Stomach smooth muscle (tissue), 2 donors: ENCODE data around the gene NFIA.

ENCODE experiments used
- H3K27ac ChIP-seq: one replicate; pipeline ENCODE4 v1.7.0; 2013; ENCODE audit warnings: mild to moderate bottlenecking, low read length, inconsistent platforms
- H3K27me3 ChIP-seq, 2 donors: one replicate each; pipeline ENCODE4 v1.7.0; 2013; ENCODE audit warnings: low read length in 2 of 2; ENCODE audit not compliant: insufficient read depth in 2 of 2, control insufficient read depth in 1 of 2
- H3K36me3 ChIP-seq, 2 donors: one replicate each; pipeline ENCODE4 v1.7.0; 2013; ENCODE audit warnings: low read length in 2 of 2; ENCODE audit not compliant: control insufficient read depth in 2 of 2, insufficient read depth in 2 of 2
- H3K4me1 ChIP-seq: one replicate; pipeline ENCODE4 v1.7.0; 2013; ENCODE audit warnings: low read length; ENCODE audit not compliant: control insufficient read depth, insufficient read depth
- H3K4me3 ChIP-seq, 2 donors: one replicate each; pipeline ENCODE4 v1.7.0; 2013; ENCODE audit warnings: low read length in 2 of 2
- H3K9ac ChIP-seq, 2 donors: one replicate each; pipeline ENCODE4 v1.7.0; 2013; ENCODE audit warnings: low read length in 2 of 2, mild to moderate bottlenecking in 1 of 2
- H3K9me3 ChIP-seq, 2 donors: one replicate each; pipeline ENCODE4 v1.7.0; 2013; ENCODE audit warnings: low read length in 2 of 2; ENCODE audit not compliant: control insufficient read depth in 2 of 2
- donor health status: healthy.
- donor health status: Pancreatic carcinoma.

NFIA gene

GRCh38 chr1:61051719-61052394 lies 30.5 kb upstream of the NFIA start:
- H3K36me3 ChIP-seq: no peaks in the 10 kb centered on the region
- peaks cover 30% of the 10 kb centered on the region for H3K4me1 ChIP-seq
- peak overlapping the region; percentile 82 to 87 for H3K9ac ChIP-seq
- no peaks in the 10 kb centered on the region for H3K27me3 ChIP-seq
- no peaks in the 10 kb centered on the region for H3K9me3 ChIP-seq
- H3K27ac ChIP-seq: peak overlapping the region; percentile 90
- peak overlapping the region; percentile 73 to 81 for H3K4me3 ChIP-seq

DNA sequence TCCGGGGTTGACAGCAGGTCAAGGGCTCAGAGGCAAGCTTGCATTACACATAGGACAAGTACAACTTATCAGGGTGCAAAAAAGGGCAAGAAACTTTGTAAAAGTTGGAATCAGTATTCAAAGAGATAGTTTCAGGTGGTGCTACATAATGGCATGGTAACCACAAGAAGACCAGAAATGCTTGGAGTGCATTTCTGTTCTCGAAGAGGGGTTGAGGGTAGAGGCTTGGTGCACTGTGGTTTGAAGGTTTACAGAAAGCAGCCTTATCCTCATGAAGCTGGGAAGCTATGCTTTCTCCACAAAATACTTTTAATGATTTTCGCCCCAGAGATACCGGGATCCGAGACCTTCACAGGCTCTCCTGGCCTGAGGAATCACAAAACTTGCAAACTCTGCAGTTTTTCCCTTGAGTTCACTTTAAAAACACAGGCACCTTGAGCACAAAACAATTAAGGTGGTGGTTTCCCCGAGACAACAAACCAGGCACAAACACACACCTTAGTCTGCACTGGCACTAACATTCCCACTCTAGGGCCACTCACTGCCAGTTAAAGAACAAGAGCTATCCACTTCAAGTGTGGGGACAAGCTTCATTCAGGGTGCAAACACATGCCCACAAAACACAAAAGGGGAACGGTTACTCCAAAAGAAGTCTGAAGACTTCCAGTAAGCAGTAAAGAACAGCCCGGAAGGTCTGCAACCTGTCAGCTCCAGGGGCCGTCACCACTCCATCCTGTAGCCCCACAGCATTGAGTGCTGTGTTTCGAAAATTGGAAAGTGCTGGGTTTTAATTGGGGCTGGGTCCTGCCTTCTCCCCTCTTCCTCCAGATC lies 29.8 kb upstream of the NFIA start:
- no peaks in the 10 kb centered on the region for H3K27me3 ChIP-seq
- H3K9ac ChIP-seq: peak overlapping the region in 1 of 2 donors; percentile 42
- H3K36me3 ChIP-seq: no peaks in the 10 kb centered on the region
- peaks cover 32% of the 10 kb centered on the region for H3K4me1 ChIP-seq
- H3K4me3 ChIP-seq: peak overlapping the region; percentile 1 to 81
- no peaks in the 10 kb centered on the region for H3K9me3 ChIP-seq
- peak overlapping the region; percentile 90 for H3K27ac ChIP-seq

DNA sequence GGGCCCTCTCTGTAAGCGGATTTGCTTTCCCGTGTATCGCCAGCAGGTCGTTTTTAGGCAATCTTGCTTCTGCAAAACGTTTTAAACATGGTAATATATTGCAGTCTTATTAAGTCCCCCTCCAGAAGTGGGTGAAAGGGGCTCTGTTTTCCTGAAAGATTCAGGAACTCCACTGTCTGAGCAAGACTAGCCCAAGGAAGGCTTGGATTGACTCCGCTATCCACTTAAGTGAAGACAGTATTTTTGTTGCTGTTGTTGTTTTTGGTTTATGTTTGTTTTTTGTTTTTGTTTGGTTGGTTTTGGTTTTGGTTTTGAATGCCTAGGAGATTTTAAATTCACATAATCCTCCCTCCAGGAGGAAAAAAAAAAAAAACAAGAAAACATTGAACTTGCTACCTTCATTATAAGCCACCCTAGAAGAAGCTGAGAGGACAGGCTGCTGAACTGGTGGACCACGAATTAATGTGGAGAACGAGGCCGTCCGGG lies 29.1 kb upstream of the NFIA start:
- Histone ChIP-seq H3K9ac (no peak overlapping the region), H3K27me3 (no peaks in the 10 kb centered on the region), H3K4me1 (peaks cover 32% of the 10 kb centered on the region), H3K27ac (peak overlapping the region; percentile 90), H3K4me3 (peak overlapping the region in 1 of 2 donors; percentile 81), H3K9me3 (no peaks in the 10 kb centered on the region), H3K36me3 (no peaks in the 10 kb centered on the region)

DNA sequence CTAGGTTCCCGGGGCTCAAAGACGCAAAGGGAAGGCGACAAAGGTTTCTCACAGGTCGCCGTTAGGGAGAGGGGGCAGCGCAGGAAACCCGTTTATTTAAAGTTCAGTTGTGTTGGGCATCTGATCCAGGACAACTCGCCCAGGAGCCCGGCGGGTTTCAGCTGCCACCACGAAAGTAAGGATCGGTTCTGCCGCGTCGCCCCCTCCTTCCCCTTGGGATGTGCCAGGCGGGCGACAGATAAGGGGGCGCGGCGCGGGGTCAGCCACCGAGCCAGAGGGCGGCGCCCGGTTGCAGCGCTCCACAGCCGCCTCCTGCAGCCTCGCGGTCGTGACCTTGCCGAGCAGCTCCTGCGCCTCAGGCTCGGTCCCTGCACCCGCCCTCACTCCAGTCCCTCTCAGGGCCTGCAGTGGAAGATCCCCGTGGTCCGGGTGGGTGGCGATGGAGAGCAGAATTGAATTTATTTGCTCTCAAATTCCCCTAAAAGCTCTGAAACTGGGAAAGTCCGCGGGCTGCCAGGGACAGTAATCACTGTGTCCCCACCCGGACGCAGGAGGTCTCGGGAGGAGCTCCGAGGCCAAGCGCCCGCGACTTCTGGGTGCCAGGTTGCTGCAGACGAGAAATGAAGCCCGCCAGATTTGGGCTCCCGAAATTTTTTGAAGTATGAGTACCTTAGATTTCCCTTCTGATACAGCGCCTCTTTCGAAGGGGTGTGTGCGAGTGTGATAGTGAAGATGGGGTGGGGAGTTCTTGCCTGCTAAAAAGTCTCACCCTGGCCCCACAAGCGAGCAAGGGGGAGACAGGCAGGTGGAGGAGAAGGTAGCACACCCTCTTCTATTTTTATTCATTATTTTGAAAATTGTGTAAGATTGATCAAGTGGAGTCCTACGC lies 28.4 kb upstream of the NFIA start:
- peaks cover 35% of the 10 kb centered on the region for H3K4me1 ChIP-seq

GRCh38 chr1:61054601-61054993 lies 27.8 kb upstream of the NFIA start:
- Histone ChIP-seq H3K9ac (peak overlapping the region in 1 of 2 donors; percentile 25), H3K27ac (peak overlapping the region; percentile 90), H3K4me3 (peak overlapping the region in 1 of 2 donors; percentile 81), H3K36me3 (no peaks in the 10 kb centered on the region), H3K27me3 (no peaks in the 10 kb centered on the region), H3K9me3 (no peaks in the 10 kb centered on the region), H3K4me1 (peaks cover 33% of the 10 kb centered on the region)

More for the DNA sequence above, 28.4 kb upstream of the NFIA start:
- Histone ChIP-seq H3K9ac (peak overlapping the region in 1 of 2 donors; percentile 25), H3K4me3 (peak overlapping the region in 1 of 2 donors; percentile 81), H3K36me3 (no peaks in the 10 kb centered on the region), H3K9me3 (no peaks in the 10 kb centered on the region), H3K27me3 (no peaks in the 10 kb centered on the region), H3K27ac (peak overlapping the region; percentile 90)

DNA sequence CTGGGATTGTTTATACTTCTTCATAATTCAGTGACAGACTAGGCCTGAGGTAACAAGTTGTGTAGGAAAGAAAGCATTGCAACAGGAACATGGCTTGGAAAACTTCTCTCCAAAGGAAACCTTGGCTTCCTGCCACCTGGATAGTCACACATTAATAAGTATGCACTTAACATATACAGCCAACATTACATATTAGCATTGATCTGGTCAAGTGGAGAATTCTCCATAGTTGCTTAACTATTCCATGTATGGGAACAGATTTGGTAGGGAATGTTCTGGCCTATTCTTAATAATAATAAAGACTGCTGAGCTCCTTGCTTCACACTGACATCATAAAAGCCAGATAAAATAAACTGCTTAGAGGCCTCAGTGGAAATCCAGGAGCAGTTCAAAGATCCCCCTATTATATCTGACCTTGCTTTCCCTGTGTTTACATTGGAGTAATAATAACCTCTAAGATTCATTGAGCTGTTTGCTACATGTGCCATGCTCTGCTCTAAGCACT lies 27.2 kb upstream of the NFIA start:
- H3K27me3 ChIP-seq: no peaks in the 10 kb centered on the region
- peak overlapping the region in 1 of 2 donors; percentile 88 for H3K4me3 ChIP-seq
- no peak overlapping the region for H3K9ac ChIP-seq
- no peaks in the 10 kb centered on the region for H3K36me3 ChIP-seq
- no peaks in the 10 kb centered on the region for H3K9me3 ChIP-seq
- H3K27ac ChIP-seq: peak overlapping the region; percentile 90
- peaks cover 29% of the 10 kb centered on the region for H3K4me1 ChIP-seq

DNA sequence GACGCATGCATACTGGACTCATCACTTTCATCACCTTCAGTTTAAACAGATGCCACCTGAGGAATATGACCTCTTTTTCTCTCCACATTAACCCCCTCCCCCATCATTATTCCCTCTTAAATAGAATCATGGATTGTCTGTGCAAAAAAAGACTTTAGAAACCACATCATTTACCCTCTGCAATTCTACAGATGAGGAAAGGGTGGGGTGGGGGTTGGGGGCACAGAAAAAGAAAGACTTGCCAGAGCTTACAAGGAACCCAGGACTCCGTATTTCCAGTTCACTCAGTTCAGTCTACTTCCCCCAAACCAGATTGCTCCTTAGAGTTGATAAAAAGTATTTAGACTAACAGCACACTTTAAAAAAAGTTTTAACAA lies 26.2 kb upstream of the NFIA start:
- H3K27me3 ChIP-seq: no peaks in the 10 kb centered on the region
- H3K27ac ChIP-seq: peak overlapping the region; percentile 90
- H3K4me3 ChIP-seq: peak overlapping the region; percentile 85 to 88
- peaks cover 29% of the 10 kb centered on the region for H3K4me1 ChIP-seq
- H3K9me3 ChIP-seq: no peaks in the 10 kb centered on the region
- peak overlapping the region in 1 of 2 donors; percentile 83 for H3K9ac ChIP-seq
- no peaks in the 10 kb centered on the region for H3K36me3 ChIP-seq

- Histone ChIP-seq H3K27me3 (no peaks in the 10 kb centered on the region), H3K9me3 (no peaks in the 10 kb centered on the region), H3K4me1 (peaks cover 29% of the 10 kb centered on the region), H3K4me3 (peak overlapping the region; percentile 85 to 88), H3K27ac (peak overlapping the region; percentile 90), H3K9ac (peak overlapping the region; percentile 78 to 83), H3K36me3 (no peaks in the 10 kb centered on the region)
Observed at GRCh38 chr1:61056573-61057439, 25.6 kb upstream of the NFIA start.

DNA sequence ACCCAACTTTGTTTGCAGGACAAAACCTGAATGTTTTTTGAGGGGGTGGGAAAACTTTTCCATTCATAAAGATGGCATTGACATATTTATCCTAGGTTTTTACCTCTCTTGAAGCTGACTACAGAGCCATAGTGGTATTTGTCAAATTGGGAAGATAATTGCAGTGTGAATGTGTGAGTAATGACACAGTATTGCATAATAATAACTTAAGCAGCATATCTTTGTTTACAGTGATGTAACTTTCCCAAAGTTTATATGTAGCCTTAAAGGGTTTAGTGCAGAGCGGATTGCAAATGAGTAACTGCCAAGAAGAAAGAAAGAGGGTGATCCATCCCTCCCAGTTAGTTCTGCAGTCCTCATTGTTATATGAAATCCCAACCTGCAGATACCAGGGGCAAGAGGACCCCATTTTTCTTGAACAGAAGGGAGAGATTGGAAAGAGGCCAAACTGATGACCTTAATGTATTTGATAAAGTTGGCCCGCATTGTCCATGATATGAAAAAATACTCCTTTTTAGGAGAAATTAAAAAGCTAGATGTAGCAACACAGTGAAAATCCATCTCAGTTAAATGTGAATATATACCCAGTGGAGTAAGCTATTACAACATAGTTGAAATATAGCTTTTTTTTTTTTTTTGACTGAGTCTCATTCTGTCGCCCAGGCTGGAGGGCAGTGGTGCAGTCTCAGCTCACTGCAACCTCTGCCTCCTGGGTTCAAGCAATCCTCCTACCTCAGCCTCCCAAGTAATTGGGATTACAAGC lies 23.7 kb upstream of the NFIA start:
- Histone ChIP-seq H3K27me3 (no peaks in the 10 kb centered on the region), H3K27ac (no peak overlapping the region)

More for the DNA sequence above, 23.7 kb upstream of the NFIA start:
- no peak overlapping the region for H3K9ac ChIP-seq
- no peak overlapping the region for H3K4me3 ChIP-seq
- H3K36me3 ChIP-seq: no peaks in the 10 kb centered on the region
- H3K9me3 ChIP-seq: no peaks in the 10 kb centered on the region
- H3K4me1 ChIP-seq: peaks cover 29% of the 10 kb centered on the region
